ENCODE results near the gene DOCK7. TPM values are rescaled to one million over a fixed set of nuclear protein-coding genes. Genes with fewer than 3 reads are reported as not detected.

The DOCK7 gene
- total RNA-seq, 1 donor from 2014 or later, result 28.0 TPM

GRCh38 chr1:62516600-62516999 is 171.6 kb downstream of the DOCK7 start:
- DNase-seq (ENCODE audit: low spot score), result no peak
- Mint-ChIP-seq H3K4me3 (ENCODE audit: unreplicated experiment) (no peak overlapping the region), H3K27ac (ENCODE audit: unreplicated experiment) (no peak overlapping the region), H3K4me1 (ENCODE audit: unreplicated experiment) (no peaks in the 10 kb centered on the region), H3K36me3 (ENCODE audit: low read depth, unreplicated experiment) (peaks cover 11% of the 10 kb centered on the region), H3K27me3 (ENCODE audit: unreplicated experiment) (no peaks in the 10 kb centered on the region), H3K9me3 (ENCODE audit: unreplicated experiment) (peaks cover 4% of the 10 kb centered on the region)
- TF ChIP-seq, protein P1, sequence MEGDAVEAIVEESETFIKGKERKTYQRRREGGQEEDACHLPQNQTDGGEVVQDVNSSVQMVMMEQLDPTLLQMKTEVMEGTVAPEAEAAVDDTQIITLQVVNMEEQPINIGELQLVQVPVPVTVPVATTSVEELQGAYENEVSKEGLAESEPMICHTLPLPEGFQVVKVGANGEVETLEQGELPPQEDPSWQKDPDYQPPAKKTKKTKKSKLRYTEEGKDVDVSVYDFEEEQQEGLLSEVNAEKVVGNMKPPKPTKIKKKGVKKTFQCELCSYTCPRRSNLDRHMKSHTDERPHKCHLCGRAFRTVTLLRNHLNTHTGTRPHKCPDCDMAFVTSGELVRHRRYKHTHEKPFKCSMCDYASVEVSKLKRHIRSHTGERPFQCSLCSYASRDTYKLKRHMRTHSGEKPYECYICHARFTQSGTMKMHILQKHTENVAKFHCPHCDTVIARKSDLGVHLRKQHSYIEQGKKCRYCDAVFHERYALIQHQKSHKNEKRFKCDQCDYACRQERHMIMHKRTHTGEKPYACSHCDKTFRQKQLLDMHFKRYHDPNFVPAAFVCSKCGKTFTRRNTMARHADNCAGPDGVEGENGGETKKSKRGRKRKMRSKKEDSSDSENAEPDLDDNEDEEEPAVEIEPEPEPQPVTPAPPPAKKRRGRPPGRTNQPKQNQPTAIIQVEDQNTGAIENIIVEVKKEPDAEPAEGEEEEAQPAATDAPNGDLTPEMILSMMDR (IDR thresholded peaks at IDR 0.05; ENCODE audit: unreplicated experiment), result no peak

DNA sequence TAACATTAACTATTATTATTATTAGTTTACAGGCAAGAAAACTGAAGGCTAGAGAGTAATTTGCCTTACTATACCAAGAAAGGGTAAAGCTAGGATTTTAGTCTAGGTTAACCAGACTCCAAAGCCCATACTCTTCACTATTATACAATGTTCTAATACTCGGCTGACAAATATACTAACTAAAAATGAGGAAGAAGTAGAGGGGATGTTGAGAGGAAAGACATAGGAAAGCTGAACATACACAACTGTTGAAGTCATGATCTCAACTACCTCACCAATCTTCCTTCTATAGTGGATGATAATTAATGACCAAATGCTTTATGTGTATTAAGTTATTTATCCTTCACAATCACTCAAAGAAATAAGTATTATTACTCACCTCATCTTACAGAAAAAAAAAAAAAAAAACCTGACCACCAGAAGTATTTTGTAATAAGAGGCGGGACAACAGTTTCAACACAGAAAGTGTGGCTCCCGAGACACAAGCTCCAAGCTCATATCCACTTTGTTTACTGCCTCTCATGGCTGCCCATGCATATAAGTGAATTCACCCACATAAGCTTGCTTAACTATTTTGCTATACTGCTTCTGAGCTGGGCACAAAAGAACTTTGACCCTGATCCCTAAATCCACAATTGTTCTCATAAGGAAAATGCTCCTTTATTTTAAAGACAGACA is 173.3 kb downstream of the DOCK7 start:
- peaks cover 6% of the 10 kb centered on the region for H3K36me3 Mint-ChIP-seq (ENCODE audit: low read depth, unreplicated experiment)

GRCh38 chr1:62513013-62513412 is 175.2 kb downstream of the DOCK7 start:
- Mint-ChIP-seq H3K36me3 (ENCODE audit: low read depth, unreplicated experiment) (no peaks in the 10 kb centered on the region), H3K4me3 (ENCODE audit: unreplicated experiment) (no peak overlapping the region), H3K9me3 (ENCODE audit: unreplicated experiment) (no peaks in the 10 kb centered on the region), H3K27me3 (ENCODE audit: unreplicated experiment) (no peaks in the 10 kb centered on the region), H3K4me1 (ENCODE audit: unreplicated experiment) (no peaks in the 10 kb centered on the region), H3K27ac (ENCODE audit: unreplicated experiment) (no peak overlapping the region)
- TF ChIP-seq, protein P1 (IDR thresholded peaks at IDR 0.05; ENCODE audit: unreplicated experiment), result no peak
- DNase-seq (ENCODE audit: low spot score), result no peak

More for the DNA sequence above, 173.3 kb downstream of the DOCK7 start:
- TF ChIP-seq, protein P1 (IDR thresholded peaks at IDR 0.05; ENCODE audit: unreplicated experiment), result no peak
- Mint-ChIP-seq H3K27me3 (ENCODE audit: unreplicated experiment) (no peaks in the 10 kb centered on the region), H3K4me3 (ENCODE audit: unreplicated experiment) (no peak overlapping the region), H3K4me1 (ENCODE audit: unreplicated experiment) (no peaks in the 10 kb centered on the region), H3K9me3 (ENCODE audit: unreplicated experiment) (peaks cover 4% of the 10 kb centered on the region), H3K27ac (ENCODE audit: unreplicated experiment) (no peak overlapping the region)
- no peak for DNase-seq (ENCODE audit: low spot score)

GRCh38 chr1:62509028-62509427 is 179.2 kb downstream of the DOCK7 start:
- no peaks in the 10 kb centered on the region for H3K4me1 Mint-ChIP-seq (ENCODE audit: unreplicated experiment)
- H3K9me3 Mint-ChIP-seq (ENCODE audit: unreplicated experiment), result no peaks in the 10 kb centered on the region
- H3K27ac Mint-ChIP-seq (ENCODE audit: unreplicated experiment), result no peak overlapping the region
- no peak overlapping the region for H3K4me3 Mint-ChIP-seq (ENCODE audit: unreplicated experiment)
- DNase-seq (ENCODE audit: low spot score), result no peak
- TF ChIP-seq, protein P1 (IDR thresholded peaks at IDR 0.05; ENCODE audit: unreplicated experiment), result no peak
- no peaks in the 10 kb centered on the region for H3K36me3 Mint-ChIP-seq (ENCODE audit: low read depth, unreplicated experiment)
- peaks cover 2% of the 10 kb centered on the region for H3K27me3 Mint-ChIP-seq (ENCODE audit: unreplicated experiment)

- H3K4me1 Mint-ChIP-seq (ENCODE audit: unreplicated experiment), result no peaks in the 10 kb centered on the region
- TF ChIP-seq, protein P1 (IDR thresholded peaks at IDR 0.05; ENCODE audit: unreplicated experiment), result peak; percentile 33
- no peaks in the 10 kb centered on the region for H3K9me3 Mint-ChIP-seq (ENCODE audit: unreplicated experiment)
- H3K4me3 Mint-ChIP-seq (ENCODE audit: unreplicated experiment), result no peak overlapping the region
- H3K27ac Mint-ChIP-seq (ENCODE audit: unreplicated experiment), result no peak overlapping the region
- H3K36me3 Mint-ChIP-seq (ENCODE audit: low read depth, unreplicated experiment), result no peaks in the 10 kb centered on the region
- no peak for DNase-seq (ENCODE audit: low spot score)
- peaks cover 2% of the 10 kb centered on the region for H3K27me3 Mint-ChIP-seq (ENCODE audit: unreplicated experiment)
Measured at GRCh38 chr1:62508187-62508758, 179.9 kb downstream of the DOCK7 start.

Measured in endothelial cell (in vitro differentiated cells).